SJCRH30 (cell line): ENCODE data around the gene RMI2. TPM values are rescaled to one million over a fixed set of nuclear protein-coding genes. Genes with fewer than 3 reads are reported as not detected.

Experiments
- DNase-seq, 2 experiments: peaks; one replicate each; pipeline ENCODE4 v3.0.0-alpha.2; 2015 to 2020
- H3K27ac ChIP-seq: fragments of 250-450 bp; sonication (Bioruptor Pico); 2 replicates; pipeline ENCODE4 v1.5.1; 2020; ENCODE audit warnings: mild to moderate bottlenecking, moderate library complexity
- H3K27me3 ChIP-seq: fragments of 250-450 bp; sonication (Bioruptor Pico); 2 replicates; pipeline ENCODE4 v1.5.1; 2020; ENCODE audit warnings: mild to moderate bottlenecking, moderate library complexity
- H3K36me3 ChIP-seq: fragments of 250-450 bp; sonication (Bioruptor Pico); 2 replicates; pipeline ENCODE4 v1.5.1; 2020; ENCODE audit warnings: mild to moderate bottlenecking, moderate library complexity
- H3K4me1 ChIP-seq: fragments of 250-450 bp; sonication (Bioruptor Pico); 2 replicates; pipeline ENCODE4 v1.5.1; 2020; ENCODE audit warnings: mild to moderate bottlenecking, moderate library complexity
- H3K4me3 ChIP-seq: fragments of 250-450 bp; sonication (Bioruptor Pico); 2 replicates; pipeline ENCODE4 v1.5.1; 2020; ENCODE audit warnings: mild to moderate bottlenecking, moderate library complexity
- H3K9me3 ChIP-seq: fragments of 250-450 bp; sonication (Bioruptor Pico); replicated peaks from 2 replicates; pipeline ENCODE4 v1.5.1; 2020; ENCODE audit warnings: mild to moderate bottlenecking, moderate library complexity
- total RNA-seq: library from RNA; depleted of rRNA; stranded (reverse); fragments of >200 nt; shearing (Covaris generic); gene quantifications from 2 replicates; pipeline ENCODE4 v1.2.3, GENCODE V29; 2014

RMI2 gene
- total RNA-seq, 1 experiment from 2014 or later = 33.0 TPM

DNA sequence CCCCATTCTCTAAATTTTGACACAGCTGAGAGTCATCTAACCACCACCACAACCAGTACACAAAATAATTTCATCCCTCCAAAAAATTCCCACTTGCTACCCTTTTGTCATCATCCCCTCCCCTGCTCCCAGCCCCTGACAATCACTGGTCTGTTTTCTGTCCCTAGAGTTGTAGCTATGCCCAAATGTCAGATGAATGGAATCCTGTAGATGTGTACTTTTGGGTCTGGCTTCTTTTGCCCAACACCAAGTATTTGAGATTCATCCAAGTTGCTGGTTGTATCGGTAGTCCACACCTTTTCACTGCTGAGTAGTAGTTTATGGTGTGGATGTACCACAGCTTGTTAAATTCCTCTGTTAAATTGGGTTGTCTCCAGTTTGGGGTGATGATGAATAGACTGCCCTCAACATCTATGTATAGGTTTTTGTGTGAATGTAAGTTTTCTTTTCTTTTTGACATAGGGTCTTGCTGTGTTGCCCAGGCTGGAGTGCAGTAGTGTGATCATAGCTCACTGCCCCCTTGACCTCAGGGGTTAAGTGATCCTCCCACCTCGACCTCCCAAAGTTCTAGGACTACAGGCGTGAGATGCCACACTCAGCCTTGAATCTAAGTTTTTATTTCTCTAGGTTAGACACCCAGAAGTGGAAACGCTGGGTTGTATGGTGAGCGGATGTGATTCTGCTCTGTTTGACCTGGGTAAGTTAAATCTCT is 14.6 kb upstream of the RMI2 start:
- H3K27ac ChIP-seq = no peak overlapping the region
- H3K9me3 ChIP-seq = no peaks in the 10 kb centered on the region
- no peak for DNase-seq
- no peaks in the 10 kb centered on the region for H3K27me3 ChIP-seq
- H3K4me1 ChIP-seq = peaks cover 13% of the 10 kb centered on the region
- H3K36me3 ChIP-seq = no peaks in the 10 kb centered on the region
- H3K4me3 ChIP-seq = no peak overlapping the region

DNA sequence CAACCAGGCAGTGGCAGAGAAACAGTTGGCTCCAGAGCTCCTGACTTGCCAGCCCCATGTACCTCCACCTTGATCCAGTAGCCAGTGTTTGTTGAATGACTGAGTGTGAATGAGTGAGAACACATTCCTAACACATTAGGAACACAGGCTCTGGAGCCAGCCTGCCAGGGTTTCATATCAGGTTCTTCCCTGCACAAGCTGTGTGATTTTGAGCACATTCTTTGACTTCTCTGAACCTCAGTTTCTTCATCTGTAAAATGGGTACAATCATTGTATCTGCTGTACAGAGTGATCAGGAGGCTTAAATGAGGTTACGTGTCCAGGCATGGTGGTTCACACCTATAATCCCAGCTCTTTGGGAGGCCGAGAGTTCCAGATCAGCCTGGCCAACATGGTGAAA is 13.3 kb upstream of the RMI2 start:
- no peak for DNase-seq
- Histone ChIP-seq H3K27ac (no peak overlapping the region), H3K4me1 (peaks cover 13% of the 10 kb centered on the region), H3K36me3 (no peaks in the 10 kb centered on the region), H3K4me3 (no peak overlapping the region), H3K9me3 (no peaks in the 10 kb centered on the region), H3K27me3 (no peaks in the 10 kb centered on the region)

DNA sequence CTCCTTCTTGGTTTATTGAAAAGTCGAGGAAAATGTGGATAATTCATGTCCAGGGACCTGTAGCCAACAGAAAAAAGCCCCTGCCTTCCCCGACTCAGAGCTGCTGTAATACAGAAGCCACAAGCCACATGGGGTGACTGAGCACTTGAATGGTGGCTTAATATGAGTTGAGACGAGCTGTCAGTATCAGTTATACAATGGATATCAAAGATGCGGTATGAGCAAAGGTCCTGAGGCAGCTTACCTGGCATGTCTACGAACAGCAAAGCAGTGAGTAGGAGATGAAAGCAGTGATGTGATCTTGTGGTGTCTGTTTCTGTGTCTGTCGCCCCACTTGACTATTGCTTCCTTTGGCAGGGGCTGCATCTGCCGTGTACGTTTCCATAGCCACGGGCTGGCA is 12.2 kb upstream of the RMI2 start:
- no peak overlapping the region for H3K27ac ChIP-seq
- no peak for DNase-seq
- H3K4me3 ChIP-seq = no peak overlapping the region
- H3K27me3 ChIP-seq = no peaks in the 10 kb centered on the region
- no peaks in the 10 kb centered on the region for H3K36me3 ChIP-seq
- H3K9me3 ChIP-seq = no peaks in the 10 kb centered on the region
- H3K4me1 ChIP-seq = peaks cover 13% of the 10 kb centered on the region

DNA sequence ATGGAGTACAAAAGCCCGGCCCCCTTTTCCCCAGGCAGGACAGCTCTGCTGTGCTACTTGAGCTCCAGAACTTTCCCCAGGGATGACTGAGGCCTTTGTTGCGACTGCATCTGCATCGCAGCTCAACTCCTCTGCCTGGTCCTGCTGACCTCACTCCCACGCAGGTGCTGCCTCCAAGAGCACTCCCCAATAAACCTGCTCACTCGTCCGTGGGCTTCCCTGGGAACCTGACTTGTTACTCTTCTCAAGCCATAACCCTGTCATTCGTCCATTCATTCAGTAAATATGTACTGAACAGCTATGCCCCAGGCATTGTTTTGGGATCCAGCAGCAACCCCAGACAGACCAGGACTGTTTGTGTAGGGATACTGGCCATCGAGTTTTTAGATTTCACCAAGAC is 11.6 kb upstream of the RMI2 start:
- no peaks in the 10 kb centered on the region for H3K27me3 ChIP-seq
- H3K36me3 ChIP-seq = no peaks in the 10 kb centered on the region
- H3K9me3 ChIP-seq = no peaks in the 10 kb centered on the region
- peaks cover 12% of the 10 kb centered on the region for H3K4me1 ChIP-seq
- no peak overlapping the region for H3K27ac ChIP-seq
- H3K4me3 ChIP-seq = no peak overlapping the region
- no peak for DNase-seq

DNA sequence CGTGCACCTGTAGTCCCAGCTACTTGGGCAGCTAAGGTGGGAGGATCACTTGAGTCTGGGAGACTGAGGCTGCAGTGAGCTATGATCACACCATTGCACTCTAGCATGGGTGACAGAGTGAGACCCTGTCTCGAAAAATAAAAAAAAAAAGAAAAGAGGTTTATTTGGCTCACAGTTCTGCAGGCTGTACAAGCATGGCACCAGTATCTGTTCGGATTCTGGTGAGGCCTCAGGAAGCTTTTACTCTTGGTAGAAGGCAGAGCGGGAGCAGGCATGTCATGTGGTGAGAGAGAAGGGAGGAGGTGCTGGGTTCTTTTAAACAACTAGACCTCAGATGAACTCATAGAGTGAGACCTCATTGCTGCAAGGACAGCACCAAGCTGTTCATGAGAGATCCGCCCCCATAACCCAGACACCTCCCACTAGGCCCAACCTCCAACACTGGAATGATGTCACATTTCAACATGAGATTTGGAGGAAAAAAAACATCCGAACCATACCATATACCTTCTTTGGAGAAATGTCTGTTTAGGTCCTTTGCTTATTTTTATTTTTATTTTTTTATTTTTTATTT is 10.3 kb upstream of the RMI2 start:
- Histone ChIP-seq H3K36me3 (no peaks in the 10 kb centered on the region), H3K9me3 (no peaks in the 10 kb centered on the region), H3K27ac (no peak overlapping the region), H3K27me3 (no peaks in the 10 kb centered on the region), H3K4me1 (no peaks in the 10 kb centered on the region), H3K4me3 (no peak overlapping the region)
- no peak for DNase-seq

DNA sequence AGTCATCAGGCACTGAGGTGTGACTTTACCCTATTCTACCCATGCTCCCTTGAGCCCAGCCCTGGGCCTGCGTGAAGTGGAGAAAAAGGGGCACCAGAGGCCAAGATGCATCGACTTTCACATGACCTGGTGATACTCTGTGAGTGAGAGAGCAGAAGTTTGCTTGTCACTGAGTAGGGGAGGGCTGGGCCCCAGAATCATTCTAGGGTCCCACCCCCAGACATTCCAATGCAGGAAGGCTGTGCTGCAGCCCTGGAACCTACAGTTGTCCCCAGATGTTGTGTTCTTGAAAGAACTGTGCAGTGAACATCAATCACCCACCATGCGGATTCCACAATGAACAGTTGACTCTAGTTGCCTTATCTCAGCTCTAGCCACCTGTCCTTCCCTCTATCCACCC is 6.2 kb upstream of the RMI2 start:
- no peak for DNase-seq
- Histone ChIP-seq H3K27me3 (no peaks in the 10 kb centered on the region), H3K4me3 (no peak overlapping the region), H3K36me3 (no peaks in the 10 kb centered on the region), H3K4me1 (no peaks in the 10 kb centered on the region), H3K27ac (no peak overlapping the region), H3K9me3 (no peaks in the 10 kb centered on the region)

DNA sequence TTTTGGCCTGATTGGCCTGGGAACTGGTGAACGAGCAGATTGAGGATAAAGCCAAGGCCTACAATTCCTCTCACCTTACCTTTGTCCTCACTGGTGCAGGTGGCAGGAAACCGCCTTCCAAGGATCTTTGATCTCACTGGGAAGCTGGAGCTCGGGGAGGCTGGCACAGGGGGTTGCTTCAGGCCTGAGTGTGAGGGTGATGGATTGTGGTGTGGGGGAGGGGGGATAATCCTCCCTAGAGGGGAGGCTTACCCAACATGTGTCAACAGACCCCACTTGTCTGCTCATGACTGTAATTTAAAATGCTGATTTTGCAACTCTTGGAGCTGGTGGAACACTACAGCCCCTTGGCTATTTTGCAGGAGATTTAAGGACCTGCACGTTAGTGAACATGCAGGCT is 4.5 kb upstream of the RMI2 start:
- Histone ChIP-seq H3K9me3 (no peaks in the 10 kb centered on the region), H3K27me3 (no peaks in the 10 kb centered on the region), H3K27ac (no peak overlapping the region), H3K4me1 (no peaks in the 10 kb centered on the region), H3K36me3 (no peaks in the 10 kb centered on the region), H3K4me3 (no peak overlapping the region)
- DNase-seq = no peak

DNA sequence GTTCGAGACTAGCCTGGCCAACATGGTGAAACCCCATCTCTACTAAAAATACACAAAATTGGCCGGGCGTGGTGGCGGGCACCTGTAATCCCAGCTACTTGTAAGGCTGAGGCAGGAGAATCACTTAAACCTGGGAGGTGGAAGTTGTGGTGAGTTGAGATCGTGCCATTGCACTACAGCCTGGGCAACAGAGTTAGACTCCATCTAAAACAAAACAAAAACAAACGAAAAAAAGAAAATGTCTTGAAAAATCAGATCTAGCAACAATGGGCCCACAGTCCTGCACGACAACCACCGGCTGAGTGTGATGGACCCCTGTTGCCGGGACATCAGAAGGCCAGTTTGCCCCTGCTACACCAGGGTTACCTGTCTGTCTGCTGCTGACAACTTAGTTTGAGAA is 3.9 kb upstream of the RMI2 start:
- Histone ChIP-seq H3K9me3 (no peaks in the 10 kb centered on the region), H3K27ac (no peak overlapping the region), H3K36me3 (no peaks in the 10 kb centered on the region), H3K4me3 (no peak overlapping the region), H3K4me1 (no peaks in the 10 kb centered on the region), H3K27me3 (no peaks in the 10 kb centered on the region)
- no peak for DNase-seq

DNA sequence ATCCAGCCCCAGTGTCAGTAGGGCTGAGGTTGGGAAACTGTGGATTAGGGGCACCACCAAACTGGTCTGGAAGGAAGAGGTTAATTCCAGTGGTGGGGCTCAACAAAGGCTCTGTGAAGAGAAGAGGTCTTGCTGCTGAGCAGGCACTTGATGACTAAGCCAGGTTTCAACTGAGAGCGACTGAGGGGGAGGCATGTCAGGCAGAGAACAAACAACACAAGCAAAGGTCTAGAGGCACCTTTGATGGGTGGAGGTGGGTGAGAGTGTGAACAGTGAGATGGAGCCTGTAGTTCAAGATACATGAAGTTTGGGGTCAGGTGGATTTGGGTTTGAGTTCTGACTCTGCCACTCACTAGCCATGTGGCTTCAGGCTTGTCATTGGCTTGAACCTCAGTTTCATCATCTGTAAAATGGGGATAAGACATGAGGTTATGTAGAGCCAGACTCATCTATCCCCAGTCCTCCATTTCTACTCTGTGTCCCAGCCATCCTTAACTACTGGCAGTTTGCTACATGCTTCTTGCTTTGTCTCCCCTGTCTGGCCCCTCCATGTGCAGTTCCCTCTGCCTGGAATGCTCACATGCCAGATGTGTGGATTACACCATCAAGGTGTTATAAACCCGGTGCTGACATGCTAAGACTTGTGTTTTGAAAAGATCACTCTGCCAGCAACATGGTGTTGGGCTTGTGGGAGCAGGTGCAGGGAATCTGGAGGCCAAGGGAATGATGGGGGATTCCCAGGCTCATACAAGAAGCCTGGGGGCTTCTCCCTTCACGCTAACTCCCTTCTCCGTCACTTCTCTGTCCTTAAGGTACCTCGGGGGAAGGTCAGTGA is 3.0 kb upstream of the RMI2 start:
- H3K27me3 ChIP-seq = no peaks in the 10 kb centered on the region
- no peak overlapping the region for H3K27ac ChIP-seq
- H3K4me1 ChIP-seq = no peaks in the 10 kb centered on the region
- no peaks in the 10 kb centered on the region for H3K36me3 ChIP-seq
- no peak for DNase-seq
- H3K4me3 ChIP-seq = no peak overlapping the region
- H3K9me3 ChIP-seq = no peaks in the 10 kb centered on the region

DNA sequence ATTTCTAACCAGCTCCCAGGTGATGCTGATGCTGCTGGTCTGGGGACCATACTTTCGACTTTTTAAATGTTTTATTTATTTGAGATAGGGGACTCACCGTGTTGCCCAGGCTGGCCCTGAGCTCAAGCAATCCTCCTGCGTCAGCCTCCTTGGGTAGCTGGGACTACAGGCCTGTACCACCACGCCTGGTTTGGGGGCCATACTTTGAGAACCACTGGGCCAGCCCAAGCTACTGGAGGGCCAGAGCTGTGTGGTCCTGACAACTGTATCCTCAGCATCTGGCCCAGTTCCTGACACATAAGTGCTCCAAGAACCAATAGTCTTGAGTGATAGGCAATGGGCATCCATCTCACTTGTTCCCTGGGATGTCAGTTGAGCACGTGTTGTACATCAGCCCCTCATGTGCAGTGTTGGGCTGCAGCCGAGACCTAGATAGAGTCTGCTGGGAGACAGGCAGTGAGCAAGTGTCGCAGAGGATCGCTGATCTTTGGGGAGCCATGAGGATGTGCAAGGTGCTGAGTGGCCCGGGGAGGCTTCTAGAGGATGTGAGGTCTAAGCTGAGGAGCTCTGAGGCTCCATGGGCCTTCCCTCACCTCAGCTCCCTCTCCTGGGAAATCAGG is 1.6 kb downstream of the RMI2 start:
- no peaks in the 10 kb centered on the region for H3K9me3 ChIP-seq
- no peaks in the 10 kb centered on the region for H3K36me3 ChIP-seq
- H3K27ac ChIP-seq = no peak overlapping the region
- DNase-seq = no peak
- no peak overlapping the region for H3K4me3 ChIP-seq
- H3K27me3 ChIP-seq = no peaks in the 10 kb centered on the region
- peaks cover 5% of the 10 kb centered on the region; the same call in 1 of the 2 replicates for H3K4me1 ChIP-seq

DNA sequence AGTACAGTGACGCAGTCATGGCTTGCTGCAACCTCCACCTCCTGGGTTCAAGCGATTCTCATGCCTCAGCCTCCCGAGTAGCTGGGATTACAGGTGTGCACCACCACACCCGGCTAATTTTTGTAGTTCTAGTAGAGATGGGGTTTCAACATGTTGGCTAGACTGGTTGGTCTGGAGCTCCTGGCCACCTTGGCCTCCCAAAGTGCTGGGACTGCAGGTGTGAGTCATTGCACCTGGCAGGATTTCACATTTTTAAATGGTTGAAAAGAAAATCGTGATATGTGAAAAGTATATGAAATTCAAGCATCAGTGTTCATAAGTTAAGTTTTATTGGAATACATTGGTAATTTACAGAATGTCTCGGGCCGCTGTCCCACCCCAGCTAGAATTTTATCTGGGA is 2.6 kb downstream of the RMI2 start:
- Histone ChIP-seq H3K27ac (no peak overlapping the region), H3K9me3 (no peaks in the 10 kb centered on the region), H3K4me3 (no peak overlapping the region), H3K36me3 (no peaks in the 10 kb centered on the region), H3K4me1 (peaks cover 5% of the 10 kb centered on the region; the same call in 1 of the 2 replicates), H3K27me3 (no peaks in the 10 kb centered on the region)
- DNase-seq = no peak

DNA sequence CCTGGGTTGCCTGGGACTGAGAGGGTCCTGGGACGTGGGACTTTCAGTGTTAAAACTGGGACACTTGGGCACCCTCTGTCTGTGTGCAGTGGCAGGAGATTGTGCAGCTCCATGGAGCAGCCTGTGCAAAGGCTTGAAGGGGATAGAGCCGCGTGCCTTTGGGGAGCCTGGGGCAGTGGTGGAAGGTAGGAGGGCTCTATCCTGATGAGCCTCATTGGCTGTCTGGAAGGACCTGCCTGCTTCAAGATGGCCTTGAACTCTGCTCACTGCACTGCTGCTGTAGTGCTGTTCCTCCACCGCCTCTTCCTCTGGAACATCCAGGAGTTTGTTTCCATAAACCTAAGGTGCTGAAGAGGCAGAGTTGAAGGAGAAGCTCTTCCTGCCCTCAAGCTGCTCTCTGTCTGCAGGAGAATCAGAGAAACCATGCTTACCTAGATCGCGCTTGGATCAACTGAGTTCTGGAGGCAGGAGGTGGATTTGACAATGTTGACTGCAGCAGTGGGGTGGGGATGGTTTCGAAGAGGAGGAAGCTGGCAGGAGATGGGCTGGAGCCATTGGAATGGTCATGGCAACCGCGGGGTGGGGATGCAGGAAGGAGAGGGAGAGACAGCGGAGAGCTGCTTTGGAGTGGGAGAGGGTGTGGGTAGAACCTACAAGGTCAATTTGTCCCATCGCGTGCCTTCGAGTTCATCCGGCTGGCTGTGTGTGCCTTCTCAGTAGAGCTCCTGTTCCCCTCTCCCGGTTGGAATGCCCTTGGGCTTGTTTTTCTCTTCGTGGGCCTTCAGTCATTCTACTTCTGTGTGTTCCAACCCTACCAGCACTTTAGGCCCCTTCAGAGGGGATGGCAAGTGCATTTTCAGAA is 3.7 kb downstream of the RMI2 start:
- Histone ChIP-seq H3K36me3 (no peaks in the 10 kb centered on the region), H3K4me1 (peaks cover 6% of the 10 kb centered on the region; the same call in 1 of the 2 replicates), H3K9me3 (no peaks in the 10 kb centered on the region), H3K27ac (no peak overlapping the region), H3K27me3 (no peaks in the 10 kb centered on the region), H3K4me3 (no peak overlapping the region)
- DNase-seq = no peak

DNA sequence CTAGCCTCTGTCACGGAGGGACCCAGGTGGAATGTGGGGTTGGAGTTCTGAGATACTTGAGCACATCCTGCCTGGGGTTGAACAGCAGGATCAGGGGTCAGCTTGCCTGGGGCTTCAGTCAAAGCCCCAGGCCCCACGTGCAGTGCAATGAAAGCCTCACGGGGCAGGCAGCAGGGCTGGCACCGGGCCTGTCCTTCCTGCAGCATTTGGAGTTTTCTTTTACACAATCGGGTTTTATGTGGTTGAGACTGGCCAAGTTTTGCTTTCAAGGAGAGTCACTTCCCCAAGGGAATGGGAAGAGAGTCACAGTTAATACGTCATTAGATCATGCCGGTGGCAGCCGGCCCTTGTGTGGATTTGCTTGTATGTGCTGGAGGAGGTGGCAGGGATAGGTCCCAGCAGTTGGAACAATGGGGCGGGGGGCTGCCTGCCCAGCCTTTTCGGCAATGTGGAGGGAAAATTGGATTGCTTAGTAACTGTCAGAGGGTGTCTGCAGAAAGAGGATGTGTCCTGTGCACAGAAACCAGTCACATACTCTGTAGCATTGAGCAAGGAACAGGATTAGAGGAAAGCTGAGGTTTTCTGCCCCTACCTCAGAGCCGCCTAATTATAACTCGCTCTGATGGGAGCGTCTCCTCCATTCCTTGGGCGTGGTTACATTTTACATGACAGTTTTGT is 4.5 kb downstream of the RMI2 start:
- DNase-seq = peak in 1 of 2 experiments; percentile 21
- Histone ChIP-seq H3K27ac (no peak overlapping the region), H3K4me1 (peaks cover 12% of the 10 kb centered on the region; the same call in 1 of the 2 replicates), H3K4me3 (no peak overlapping the region), H3K27me3 (no peaks in the 10 kb centered on the region), H3K9me3 (no peaks in the 10 kb centered on the region), H3K36me3 (no peaks in the 10 kb centered on the region)

DNA sequence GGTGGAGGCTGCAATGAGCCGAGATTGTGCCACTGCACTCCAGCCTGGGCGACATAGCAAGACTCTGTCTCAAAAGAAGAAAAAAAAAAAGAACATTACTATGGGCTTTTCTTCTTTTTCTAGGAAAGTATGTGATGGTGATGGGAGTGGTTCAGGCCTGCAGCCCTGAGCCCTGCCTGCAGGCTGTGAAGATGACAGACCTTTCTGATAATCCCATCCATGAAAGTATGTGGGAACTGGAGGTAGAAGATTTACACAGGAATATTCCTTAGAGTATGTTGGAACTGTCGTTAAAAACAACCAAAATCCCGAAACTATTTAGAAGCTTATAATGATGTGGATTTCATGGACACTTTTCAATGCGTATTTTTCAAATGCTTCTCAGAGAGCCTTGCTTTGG is 5.3 kb downstream of the RMI2 start:
- no peaks in the 10 kb centered on the region for H3K9me3 ChIP-seq
- H3K4me3 ChIP-seq = no peak overlapping the region
- no peaks in the 10 kb centered on the region for H3K27me3 ChIP-seq
- H3K27ac ChIP-seq = no peak overlapping the region
- DNase-seq = no peak
- peaks cover 19% of the 10 kb centered on the region for H3K4me1 ChIP-seq
- H3K36me3 ChIP-seq = no peaks in the 10 kb centered on the region
